OCI-LY3 (cell line): ENCODE results near the gene PGS1.

Experiments used
- H2AFZ ChIP-seq: fragments of 200-600, 300-600 bp; shearing (Covaris generic); 2 replicates; pipeline ENCODE4 v1.6.0; 2014; ENCODE audit warnings: antibody characterized with exemption, low read depth, low read length
- H3K27ac ChIP-seq: fragments of 200-600, 300-600 bp; sonication (generic); 2 replicates; pipeline ENCODE4 v1.5.1; 2014; ENCODE audit warnings: mild to moderate bottlenecking, low read length, moderate library complexity, mixed read lengths
- H3K27me3 ChIP-seq: fragments of 200-600, 300-600 bp; sonication (generic); 2 replicates; pipeline ENCODE4 v1.6.1; 2014; ENCODE audit warnings: low read depth, low read length, mixed read lengths
- H3K36me3 ChIP-seq: fragments of 200-600, 300-600 bp; sonication (generic); replicated peaks from 2 replicates; pipeline ENCODE3; 2014; ENCODE audit warnings: low read depth, low read length, mixed read lengths
- H3K4me1 ChIP-seq: fragments of 300-600, 200-600 bp; sonication (generic); 2 replicates; pipeline ENCODE4 v1.6.1; 2014; ENCODE audit warnings: low read length, mixed read lengths
- H3K4me2 ChIP-seq: fragments of 200-600, 300-600 bp; sonication (generic); 2 replicates; pipeline ENCODE4 v1.6.1; 2014; ENCODE audit warnings: low read length, mixed read lengths
- H3K4me3 ChIP-seq: fragments of 300-600, 200-600 bp; sonication (generic); 2 replicates; pipeline ENCODE4 v1.5.1; 2014; ENCODE audit warnings: antibody characterized with exemption, mild to moderate bottlenecking, low read length, moderate library complexity
- H3K79me2 ChIP-seq: fragments of 300-600, 200-600 bp; shearing (Covaris generic); 2 replicates; pipeline ENCODE4 v1.6.1; 2014; ENCODE audit warnings: mild to moderate bottlenecking, low read length, mixed read lengths
- H3K9ac ChIP-seq: fragments of 300-600, 200-600 bp; shearing (Covaris generic); 2 replicates; pipeline ENCODE4 v1.6.0; 2014; ENCODE audit warnings: mild to moderate bottlenecking, low read length, moderate library complexity
- H3K9me3 ChIP-seq: fragments of 200-600, 300-600 bp; shearing (Covaris generic); 2 replicates; pipeline ENCODE4 v1.6.1; 2014; ENCODE audit warnings: low read length, mixed read lengths; ENCODE audit not compliant: insufficient read depth
- H4K20me1 ChIP-seq: fragments of 200-600, 300-600 bp; sonication (generic); 2 replicates; pipeline ENCODE4 v1.6.1; 2016; ENCODE audit warnings: low read length, mixed read lengths; ENCODE audit not compliant: insufficient read depth
- CTCF ChIP-seq: fragments of 200-600, 300-600 bp; sonication (generic); IDR thresholded peaks from 2 replicates; pipeline ENCODE4 v1.5.1; 2014; ENCODE audit warnings: antibody characterized with exemption, low read length, low read depth
- EZH2phosphoT487 ChIP-seq: fragments of 200-600 bp; shearing (Covaris generic); IDR thresholded peaks from 2 replicates; pipeline ENCODE4 v1.6.1; 2018; ENCODE audit warnings: antibody characterized with exemption, mixed run types, low read depth

PGS1 gene

DNA sequence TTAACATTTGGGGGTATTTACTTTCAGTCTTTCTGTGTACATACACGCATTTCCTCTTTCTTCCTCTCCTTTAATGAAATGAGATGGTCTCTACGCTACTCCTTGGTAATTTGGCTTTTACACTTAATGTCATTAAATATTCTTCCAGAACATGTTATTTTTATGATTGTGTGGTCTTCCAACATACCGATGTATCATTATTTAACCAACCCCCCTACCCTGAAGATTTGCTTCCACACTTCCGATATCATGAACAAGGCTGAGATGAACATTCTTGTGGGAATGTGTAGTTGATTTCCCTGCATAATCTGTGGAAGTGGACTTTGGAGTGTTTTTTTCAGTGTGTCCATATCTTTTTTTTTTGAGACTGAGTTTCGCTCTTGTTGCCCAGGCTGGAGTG is 2.3 kb upstream of the PGS1 start:
- H3K4me2 ChIP-seq, result no peak overlapping the region
- peaks cover 7% of the 10 kb centered on the region for H3K36me3 ChIP-seq
- no peak overlapping the region for H2AFZ ChIP-seq
- no peak overlapping the region for H3K4me3 ChIP-seq
- no peaks in the 10 kb centered on the region for H3K27me3 ChIP-seq
- peaks cover 33% of the 10 kb centered on the region for H3K79me2 ChIP-seq
- H4K20me1 ChIP-seq, result no peaks in the 10 kb centered on the region
- no peak overlapping the region for H3K27ac ChIP-seq
- no peaks in the 10 kb centered on the region for H3K9me3 ChIP-seq
- TF ChIP-seq EZH2phosphoT487, result no peak
- TF ChIP-seq CTCF, result no peak
- no peak overlapping the region for H3K9ac ChIP-seq
- peaks cover 38% of the 10 kb centered on the region for H3K4me1 ChIP-seq

DNA sequence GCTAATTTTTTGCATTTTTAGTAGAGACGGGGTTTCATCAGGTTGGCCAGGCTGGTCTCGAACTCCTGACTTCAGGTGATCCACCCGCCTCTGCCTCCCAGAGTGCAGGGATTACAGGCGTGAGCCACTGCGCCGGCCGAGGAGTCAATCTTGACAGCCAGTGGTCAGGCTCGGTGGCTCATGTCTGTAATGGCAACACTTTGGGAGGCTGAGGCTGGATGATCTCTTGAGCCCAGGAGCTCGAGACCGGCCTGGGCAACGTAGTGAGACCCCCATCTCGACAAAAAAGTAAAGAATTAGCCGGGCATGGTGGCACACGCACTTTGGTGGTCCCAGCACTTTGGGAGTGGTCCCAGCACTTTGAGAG is 608 bp upstream of the PGS1 start:
- Histone ChIP-seq H3K36me3 (peaks cover 7% of the 10 kb centered on the region), H3K9me3 (no peaks in the 10 kb centered on the region), H3K27me3 (no peaks in the 10 kb centered on the region), H3K4me3 (peak overlapping the region; percentile 100), H4K20me1 (no peaks in the 10 kb centered on the region), H3K4me2 (peak overlapping the region; percentile 89), H3K9ac (peak overlapping the region; percentile 87), H2AFZ (peak overlapping the region; percentile 96), H3K79me2 (peaks cover 46% of the 10 kb centered on the region), H3K27ac (peak overlapping the region; percentile 97), H3K4me1 (peaks cover 51% of the 10 kb centered on the region)
- TF ChIP-seq EZH2phosphoT487 (no peak), CTCF (no peak)

DNA sequence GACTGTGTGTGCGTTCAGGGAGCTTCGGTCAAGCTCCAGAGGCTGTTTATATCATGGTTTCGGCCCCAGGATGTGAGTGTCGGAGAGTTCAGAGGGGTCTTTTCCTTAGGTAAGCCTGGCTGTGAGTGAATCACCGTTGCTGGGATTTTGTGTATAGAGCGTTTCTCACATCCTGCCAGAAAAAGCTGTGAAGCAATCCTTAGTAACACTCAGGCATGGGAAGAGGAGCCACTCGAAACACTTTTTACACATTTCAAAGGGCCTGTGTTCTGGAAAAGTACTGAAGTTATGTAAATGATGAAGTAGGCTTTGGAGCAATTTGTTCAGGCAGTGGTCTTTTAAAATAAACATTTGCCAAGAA is 662 bp downstream of the PGS1 start:
- H3K4me1 ChIP-seq, result peaks cover 63% of the 10 kb centered on the region
- no peaks in the 10 kb centered on the region for H4K20me1 ChIP-seq
- peaks cover 59% of the 10 kb centered on the region for H3K79me2 ChIP-seq
- no peaks in the 10 kb centered on the region for H3K27me3 ChIP-seq
- peak overlapping the region; percentile 89 for H3K4me2 ChIP-seq
- peaks cover 10% of the 10 kb centered on the region for H3K36me3 ChIP-seq
- no peaks in the 10 kb centered on the region for H3K9me3 ChIP-seq
- peak overlapping the region; percentile 97 for H3K27ac ChIP-seq
- H3K9ac ChIP-seq, result peak overlapping the region; percentile 87
- no peak for TF ChIP-seq CTCF
- no peak for TF ChIP-seq EZH2phosphoT487
- no peak overlapping the region for H2AFZ ChIP-seq
- H3K4me3 ChIP-seq, result peak overlapping the region; percentile 100

DNA sequence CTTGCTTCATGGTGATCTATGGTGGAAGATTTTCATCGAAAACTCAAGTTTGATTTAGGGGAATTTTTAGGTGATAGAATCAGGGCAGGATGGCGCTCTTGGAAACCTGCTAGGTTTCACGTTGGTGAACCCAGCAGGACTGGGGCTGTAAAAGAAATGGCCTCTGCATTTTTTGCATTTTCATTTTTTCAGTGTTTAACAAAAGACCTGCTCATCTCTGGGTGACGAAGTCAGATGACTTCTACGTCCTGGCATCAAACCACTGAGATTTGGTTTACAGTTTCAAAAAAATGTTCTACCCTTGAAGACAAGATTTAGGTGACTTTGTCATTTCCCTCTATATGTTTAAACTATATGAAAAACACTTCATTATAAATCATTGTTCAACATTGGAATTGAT is 1.9 kb downstream of the PGS1 start:
- TF ChIP-seq EZH2phosphoT487, result no peak
- TF ChIP-seq CTCF, result no peak
- Histone ChIP-seq H3K4me2 (peak overlapping the region; percentile 89), H3K27me3 (no peaks in the 10 kb centered on the region), H3K4me1 (peaks cover 75% of the 10 kb centered on the region), H3K36me3 (peaks cover 10% of the 10 kb centered on the region), H2AFZ (no peak overlapping the region), H3K79me2 (peaks cover 69% of the 10 kb centered on the region), H3K27ac (peak overlapping the region; percentile 97), H3K9ac (peak overlapping the region; percentile 87), H4K20me1 (no peaks in the 10 kb centered on the region), H3K4me3 (peak overlapping the region; percentile 100), H3K9me3 (no peaks in the 10 kb centered on the region)
